Body of pancreas (tissue), 4 donors: ENCODE results near the gene SLC44A1.

ENCODE experiments used
- CTCF ChIP-seq, 7 experiments: fragments of 450-650 bp in 4 of 7; fragments of 200-600 bp in 3 of 7; sonication (generic) in 3 of 7; IDR thresholded peaks; one replicate each; pipeline ENCODE4 v1.5.1; 2016 to 2019; ENCODE audit warnings: antibody characterized with exemption in 7 of 7
- POLR2A ChIP-seq, 3 donors: fragments of 450-650 bp; IDR thresholded peaks; one replicate each; pipeline ENCODE4 v1.6.1; 2016; ENCODE audit warnings: antibody characterized with exemption in 3 of 3, mild to moderate bottlenecking in 2 of 3

GRCh38 chr9:105293408-105293807, 49.0 kb downstream of the SLC44A1 start:
- TF ChIP-seq CTCF (IDR thresholded peaks at IDR 0.05) (no peak), POLR2A (IDR thresholded peaks at IDR 0.05) (no peak)
